HepG2 (cell line): ENCODE results near the gene SBK2. TPM values are rescaled to one million over a fixed set of nuclear protein-coding genes. Genes with fewer than 3 reads are reported as not detected.

Source experiments
- AKNA ChIP-seq: sonication (generic); formaldehyde crosslinking; IDR thresholded peaks from 2 replicates; pipeline ENCODE4 v1.4.0; 2020; ENCODE audit warnings: missing genetic modification reagents, borderline replicate concordance
- BCL3 ChIP-seq: sonication (generic); formaldehyde crosslinking; IDR thresholded peaks from 2 replicates; pipeline ENCODE4 v1.5.1; 2020; ENCODE audit warnings: mild to moderate bottlenecking, missing genetic modification reagents, moderate library complexity
- CTCF ChIP-seq: sonication (generic); formaldehyde crosslinking; IDR thresholded peaks from 2 replicates; pipeline ENCODE4 v1.5.0; 2020; ENCODE audit warnings: mild to moderate bottlenecking, missing genetic modification reagents, moderate library complexity
- DR1 ChIP-seq: sonication (generic); formaldehyde crosslinking; IDR thresholded peaks from 2 replicates; pipeline ENCODE4 v1.8.0; 2021; ENCODE audit warnings: mild to moderate bottlenecking, missing genetic modification reagents, inconsistent platforms
- KDM6A ChIP-seq: IDR thresholded peaks from 2 replicates; pipeline ENCODE4 v1.6.1; 2016; ENCODE audit warnings: low read depth
- NFAT5 ChIP-seq: sonication (generic); formaldehyde crosslinking; IDR thresholded peaks from 2 replicates; pipeline ENCODE4 v1.4.0; 2020; ENCODE audit warnings: missing genetic modification reagents
- RARG ChIP-seq: sonication (generic); formaldehyde crosslinking; IDR thresholded peaks from 2 replicates; pipeline ENCODE4 v1.4.0; 2020; ENCODE audit warnings: low read depth, mild to moderate bottlenecking, missing genetic modification reagents
- TFDP2 ChIP-seq: sonication (generic); formaldehyde crosslinking; IDR thresholded peaks from 2 replicates; pipeline ENCODE4 v1.4.0; 2020; ENCODE audit warnings: missing genetic modification reagents
- THAP8 ChIP-seq: sonication (generic); formaldehyde crosslinking; IDR thresholded peaks from 2 replicates; pipeline ENCODE4 v1.5.1; 2020; ENCODE audit warnings: missing genetic modification reagents, mild to moderate bottlenecking, borderline replicate concordance
- ZNF556 ChIP-seq: sonication (generic); formaldehyde crosslinking; IDR thresholded peaks from 2 replicates; pipeline ENCODE4 v1.4.0; 2020; ENCODE audit warnings: mild to moderate bottlenecking, missing genetic modification reagents, borderline replicate concordance
- polyA plus RNA-seq, 8 experiments: library from polyadenylated mRNA; depleted of rRNA in 3 of 8; stranded (reverse) in 7 of 8; unstranded in 1 of 8; fragments of >200 nt; fragmentation: Illumina TruSeq in 4 of 8; extraction: Trizol in 4 of 8; gene quantifications; 2 replicates each; pipeline versions ENCODE4 v1.2.1 to v1.2.3, GENCODE V29; 2011 to 2016; ENCODE audit warnings: low read depth in 4 of 8, missing spikeins in 1 of 8, mixed read lengths in 1 of 8; ENCODE audit not compliant: insufficient read depth in 1 of 8
- total RNA-seq, 5 experiments: library from RNA; depleted of rRNA; stranded (reverse); fragments of >200 nt; fragmentation: Illumina TruSeq; extraction: Trizol; gene quantifications; 2 replicates each; pipeline ENCODE4 v1.2.3, GENCODE V29; 2016; ENCODE audit warnings: low read depth in 1 of 5

Gene SBK2
- total and polyA plus RNA-seq, 2 of the 13 experiments (the other 11 are each of a cell fraction or from before 2014, with no cell fraction given) = 0.24 TPM; not detected in 1

- TF ChIP-seq THAP8 (CRISPR knock-in tag) (no peak), CTCF (CRISPR knock-in tag) (0 out of 2 replicates have a peak, but pooled peaks have one; percentile 8), ZNF556 (CRISPR knock-in tag) (no peak), KDM6A (no peak), NFAT5 (no peak), AKNA (CRISPR knock-in tag) (no peak), DR1 (CRISPR knock-in tag) (no peak), BCL3 (CRISPR knock-in tag) (no peak), TFDP2 (CRISPR knock-in tag) (no peak), RARG (CRISPR knock-in tag) (no peak)
Observed at GRCh38 chr19:55553217-55554182, 16.6 kb upstream of the SBK2 start (continued).
